Esophagus muscularis mucosa (tissue), 4 donors: Measurements from ENCODE around the gene BICD1. TPM values are rescaled to one million over a fixed set of nuclear protein-coding genes. Genes with fewer than 3 reads are reported as not detected.

Source experiments
- DNase-seq: peaks from one replicate; pipeline ENCODE4 v3.0.0-alpha.2; 2017; ENCODE audit errors: extremely low spot score
- H3K27ac ChIP-seq, 4 donors: fragments of 200-600 bp; sonication (generic); replicated peaks in 1 of 4; 1 replicate in 3 of 4; 2 replicates in 1 of 4; pipeline ENCODE4 v1.5.1; 2016 to 2019; ENCODE audit warnings: mild to moderate bottlenecking in 1 of 4
- H3K27me3 ChIP-seq, 4 donors: fragments of 200-600 bp; sonication (generic); one replicate each; pipeline versions ENCODE4 v1.5.1 to v1.6.0; 2016 to 2019
- H3K36me3 ChIP-seq, 4 donors: fragments of 200-600 bp; sonication (generic); one replicate each; pipeline ENCODE4 v1.5.1; 2016 to 2019
- H3K4me1 ChIP-seq, 4 donors: fragments of 200-600 bp; sonication (generic); one replicate each; pipeline ENCODE4 v1.5.1; 2016 to 2019
- H3K4me3 ChIP-seq, 4 donors: fragments of 200-600 bp; sonication (generic); 1 replicate in 2 of 4; 2 replicates in 2 of 4; pipeline ENCODE4 v1.5.1; 2016 to 2019; ENCODE audit warnings: mild to moderate bottlenecking in 4 of 4, moderate library complexity in 1 of 4
- H3K9me3 ChIP-seq, 4 donors: fragments of 200-600 bp; sonication (generic); 1 replicate in 3 of 4; 2 replicates in 1 of 4; pipeline ENCODE4 v1.5.1; 2016 to 2019
- EP300 ChIP-seq: sonication (generic); formaldehyde crosslinking; IDR thresholded peaks from one replicate; pipeline ENCODE4 v1.6.1; 2017; ENCODE audit warnings: antibody characterized with exemption
- POLR2A ChIP-seq: fragments of 450-650 bp; IDR thresholded peaks from one replicate; pipeline ENCODE4 v1.6.1; 2017; ENCODE audit warnings: antibody characterized with exemption, moderate library complexity, mild to moderate bottlenecking, low read depth
- POLR2AphosphoS5 ChIP-seq, 2 donors: sonication (generic); formaldehyde crosslinking; IDR thresholded peaks; one replicate each; pipeline ENCODE4 v1.6.1; 2017; ENCODE audit warnings: antibody characterized with exemption in 2 of 2
- WGBS: methylation state at CpG from one replicate; pipeline ENCODE4 v1.1.5; 2018; 5-methylcytosine and 5-hydroxymethylcytosine counted together
- intact Hi-C: fragments of 100-400 bp; cut with DNase I; formaldehyde crosslinking; loops from one replicate; pipeline ENCODE4 v1.15.1; 2023
- total RNA-seq, 4 donors: library from RNA; depleted of rRNA; stranded (reverse); fragments of >200 nt; gene quantifications; one replicate each; pipeline versions ENCODE4 v1.1.0 to v1.2.1, GENCODE V29; 2016
- TF ChIP-seq, protein P1 (sequence below), 3 experiments: fragments of 200-600 bp in 2 of 3; fragments of 450-650 bp in 1 of 3; sonication (generic) in 2 of 3; IDR thresholded peaks; one replicate each; pipeline ENCODE4 v1.5.1; 2017 to 2019; ENCODE audit warnings: antibody characterized with exemption in 3 of 3, mild to moderate bottlenecking in 2 of 3, moderate library complexity in 1 of 3

The BICD1 gene
- total RNA-seq, 4 donors from 2014 or later = 6.8 to 14.1 (median 10.2) TPM

DNA sequence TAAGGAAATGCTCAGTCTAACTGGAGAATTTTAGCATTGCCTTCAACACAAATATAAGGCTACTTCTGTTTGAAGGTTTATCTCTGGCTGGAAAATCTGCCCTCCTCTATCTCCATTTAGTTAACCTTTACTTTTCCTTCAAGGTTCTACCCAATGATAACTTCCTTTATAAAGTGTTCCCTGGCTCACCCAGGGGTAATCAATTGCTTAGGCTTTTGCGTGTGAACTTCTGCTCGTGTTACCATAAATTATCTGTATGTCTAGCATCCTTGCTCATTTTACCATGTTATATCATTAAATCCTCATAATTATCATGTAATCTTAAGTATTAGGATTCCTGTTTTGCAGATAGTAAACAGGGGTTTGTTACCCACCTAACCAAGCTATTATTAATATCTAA, 178.4 kb downstream of the BICD1 start:
- Histone ChIP-seq H3K27me3 (no peaks in the 10 kb centered on the region), H3K9me3 (no peaks in the 10 kb centered on the region), H3K4me3 (no peak overlapping the region), H3K36me3 (no peaks in the 10 kb centered on the region), H3K4me1 (no peaks in the 10 kb centered on the region), H3K27ac (no peak overlapping the region)
- intact Hi-C loops = no loop called here
- WGBS = 50% methylated on average over 2 of the region's 2 CpGs
- TF ChIP-seq POLR2AphosphoS5 (IDR thresholded peaks at IDR 0.05) (no peak), EP300 (no peak), POLR2A (no peak)
- TF ChIP-seq, protein P1, sequence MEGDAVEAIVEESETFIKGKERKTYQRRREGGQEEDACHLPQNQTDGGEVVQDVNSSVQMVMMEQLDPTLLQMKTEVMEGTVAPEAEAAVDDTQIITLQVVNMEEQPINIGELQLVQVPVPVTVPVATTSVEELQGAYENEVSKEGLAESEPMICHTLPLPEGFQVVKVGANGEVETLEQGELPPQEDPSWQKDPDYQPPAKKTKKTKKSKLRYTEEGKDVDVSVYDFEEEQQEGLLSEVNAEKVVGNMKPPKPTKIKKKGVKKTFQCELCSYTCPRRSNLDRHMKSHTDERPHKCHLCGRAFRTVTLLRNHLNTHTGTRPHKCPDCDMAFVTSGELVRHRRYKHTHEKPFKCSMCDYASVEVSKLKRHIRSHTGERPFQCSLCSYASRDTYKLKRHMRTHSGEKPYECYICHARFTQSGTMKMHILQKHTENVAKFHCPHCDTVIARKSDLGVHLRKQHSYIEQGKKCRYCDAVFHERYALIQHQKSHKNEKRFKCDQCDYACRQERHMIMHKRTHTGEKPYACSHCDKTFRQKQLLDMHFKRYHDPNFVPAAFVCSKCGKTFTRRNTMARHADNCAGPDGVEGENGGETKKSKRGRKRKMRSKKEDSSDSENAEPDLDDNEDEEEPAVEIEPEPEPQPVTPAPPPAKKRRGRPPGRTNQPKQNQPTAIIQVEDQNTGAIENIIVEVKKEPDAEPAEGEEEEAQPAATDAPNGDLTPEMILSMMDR (IDR thresholded peaks at IDR 0.05) = no peak
- no peak for DNase-seq

DNA sequence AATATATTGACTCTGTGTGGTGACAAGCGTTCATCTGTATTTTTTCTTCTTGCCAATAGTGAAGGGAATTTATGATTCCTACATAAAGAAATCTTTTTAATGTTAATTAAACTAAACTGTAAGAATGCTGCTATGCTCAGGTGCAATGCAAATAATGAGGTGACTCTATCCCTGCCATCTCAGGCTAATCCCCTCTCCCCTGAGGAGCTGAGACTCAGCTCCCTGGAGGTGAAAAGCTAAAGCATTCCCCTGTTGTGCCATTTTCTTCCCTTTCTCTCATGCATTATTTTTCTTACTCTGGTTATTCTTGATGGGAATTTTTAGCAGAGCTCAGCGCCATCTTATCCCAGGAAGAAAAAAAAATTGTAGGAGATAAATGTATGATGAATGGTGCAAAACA, 178.8 kb downstream of the BICD1 start:
- TF ChIP-seq POLR2AphosphoS5 (IDR thresholded peaks at IDR 0.05) (no peak), POLR2A (no peak), EP300 (no peak)
- TF ChIP-seq, protein P1 (IDR thresholded peaks at IDR 0.05) = no peak
- intact Hi-C loops = no loop called here
- no peak for DNase-seq
- H3K4me3 ChIP-seq = no peak overlapping the region
- no peaks in the 10 kb centered on the region for H3K36me3 ChIP-seq
- 46% methylated on average over 2 of the region's 2 CpGs for WGBS
- no peaks in the 10 kb centered on the region for H3K27me3 ChIP-seq
- no peaks in the 10 kb centered on the region for H3K4me1 ChIP-seq
- H3K9me3 ChIP-seq = no peaks in the 10 kb centered on the region
- no peak overlapping the region for H3K27ac ChIP-seq

DNA sequence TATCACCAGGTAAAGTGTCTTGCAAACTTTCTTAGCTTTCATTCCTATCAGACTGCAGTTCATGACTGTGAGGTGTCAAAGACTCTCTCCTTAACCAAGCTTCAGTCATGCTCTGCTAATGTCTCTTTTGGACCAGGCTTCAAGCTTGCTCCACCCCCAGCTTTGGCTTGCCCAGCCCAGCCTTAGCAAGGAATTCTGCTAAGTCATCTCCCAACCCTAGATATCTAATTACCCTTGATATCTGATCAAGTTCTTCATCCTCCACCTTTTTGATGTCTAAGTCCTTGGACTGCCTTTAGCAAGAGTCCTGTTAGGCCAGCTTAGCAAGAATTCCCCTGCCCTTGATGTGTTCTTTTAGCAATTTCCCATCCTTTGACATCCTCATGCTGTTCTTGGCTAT, 183.8 kb downstream of the BICD1 start:
- TF ChIP-seq POLR2A = no peak
- TF ChIP-seq POLR2AphosphoS5 (IDR thresholded peaks at IDR 0.05) = no peak
- TF ChIP-seq, protein P1 (IDR thresholded peaks at IDR 0.05) = no peak
- no peak for TF ChIP-seq EP300
- DNase-seq = no peak
- no peak overlapping the region for H3K27ac ChIP-seq
- intact Hi-C loops = no loop called here
- H3K36me3 ChIP-seq = no peaks in the 10 kb centered on the region
- no peak overlapping the region for H3K4me3 ChIP-seq
- no peaks in the 10 kb centered on the region for H3K9me3 ChIP-seq
- H3K27me3 ChIP-seq = no peaks in the 10 kb centered on the region
- H3K4me1 ChIP-seq = no peaks in the 10 kb centered on the region

DNA sequence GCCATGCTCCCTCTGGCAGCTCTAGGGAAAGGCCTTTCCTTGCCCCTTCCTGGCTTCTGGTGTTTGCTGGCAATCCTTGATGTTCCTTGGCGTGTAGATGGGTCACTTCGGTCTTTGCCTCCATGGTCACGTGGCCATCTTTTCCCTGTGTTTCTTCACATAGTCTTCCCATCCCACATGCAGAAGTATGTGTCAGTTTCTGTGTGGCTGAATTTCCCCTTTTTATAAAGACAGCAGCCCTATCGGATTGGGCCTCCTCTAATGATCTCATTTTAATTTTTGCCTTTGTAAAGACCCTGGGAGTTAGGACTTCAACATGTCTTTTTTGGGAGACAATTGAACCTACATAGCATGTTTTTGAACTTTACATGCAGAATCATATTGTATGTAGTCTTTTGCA, 185.5 kb downstream of the BICD1 start:
- no peak overlapping the region for H3K27ac ChIP-seq
- intact Hi-C loops = no loop called here
- no peaks in the 10 kb centered on the region for H3K9me3 ChIP-seq
- H3K36me3 ChIP-seq = no peaks in the 10 kb centered on the region
- no peak overlapping the region for H3K4me3 ChIP-seq
- no peaks in the 10 kb centered on the region for H3K27me3 ChIP-seq
- WGBS = 90% methylated on average over 4 of the region's 4 CpGs
- no peaks in the 10 kb centered on the region for H3K4me1 ChIP-seq
- no peak for DNase-seq
- TF ChIP-seq, protein P1 (IDR thresholded peaks at IDR 0.05) = no peak
- no peak for TF ChIP-seq POLR2AphosphoS5 (IDR thresholded peaks at IDR 0.05)

DNA sequence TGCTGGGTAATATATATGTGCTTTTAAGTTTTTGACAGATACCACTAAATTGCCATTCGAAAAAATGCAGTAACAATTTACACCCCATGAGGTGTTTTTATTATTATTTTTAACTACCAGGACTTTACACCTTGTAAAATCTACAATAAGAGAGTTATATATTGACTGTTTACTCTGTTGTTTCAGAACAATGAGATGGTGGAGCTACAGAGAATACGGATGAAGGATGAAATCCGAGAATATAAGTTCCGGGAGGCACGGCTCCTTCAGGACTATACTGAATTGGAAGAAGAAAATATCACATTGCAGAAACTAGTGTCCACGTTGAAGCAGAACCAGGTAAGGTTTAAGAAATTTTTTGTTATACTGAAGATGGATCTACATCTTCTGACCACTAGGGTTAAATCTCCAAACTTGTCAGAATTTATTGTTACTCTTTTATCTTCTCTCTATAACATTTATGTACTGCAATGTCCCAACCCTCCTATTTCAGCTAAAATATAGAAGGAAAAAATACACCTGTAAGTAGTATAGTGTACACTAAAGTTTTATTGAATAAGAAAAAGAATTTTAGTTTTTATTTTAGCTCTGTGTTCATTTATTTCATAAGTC, 187.3 kb downstream of the BICD1 start:
- Histone ChIP-seq H3K27ac (no peak overlapping the region), H3K9me3 (no peaks in the 10 kb centered on the region), H3K4me1 (no peaks in the 10 kb centered on the region), H3K27me3 (no peaks in the 10 kb centered on the region), H3K4me3 (no peak overlapping the region), H3K36me3 (no peaks in the 10 kb centered on the region)
- 95% methylated on average over 6 of the region's 6 CpGs for WGBS
- TF ChIP-seq POLR2A (no peak), POLR2AphosphoS5 (IDR thresholded peaks at IDR 0.05) (no peak), EP300 (no peak)
- TF ChIP-seq, protein P1 (IDR thresholded peaks at IDR 0.05) = no peak
- intact Hi-C loops = no loop called here
- DNase-seq = no peak
